ENCODE data around the gene DGUOK. TPM values are rescaled to one million over a fixed set of nuclear protein-coding genes. Genes with fewer than 3 reads are reported as not detected.
A peak's percentile ranks its signal among the peaks of the same experiment; 100 is the strongest.

Gene DGUOK
- total RNA-seq, 1 experiment from 2014 or later: 94.7 TPM

DNA sequence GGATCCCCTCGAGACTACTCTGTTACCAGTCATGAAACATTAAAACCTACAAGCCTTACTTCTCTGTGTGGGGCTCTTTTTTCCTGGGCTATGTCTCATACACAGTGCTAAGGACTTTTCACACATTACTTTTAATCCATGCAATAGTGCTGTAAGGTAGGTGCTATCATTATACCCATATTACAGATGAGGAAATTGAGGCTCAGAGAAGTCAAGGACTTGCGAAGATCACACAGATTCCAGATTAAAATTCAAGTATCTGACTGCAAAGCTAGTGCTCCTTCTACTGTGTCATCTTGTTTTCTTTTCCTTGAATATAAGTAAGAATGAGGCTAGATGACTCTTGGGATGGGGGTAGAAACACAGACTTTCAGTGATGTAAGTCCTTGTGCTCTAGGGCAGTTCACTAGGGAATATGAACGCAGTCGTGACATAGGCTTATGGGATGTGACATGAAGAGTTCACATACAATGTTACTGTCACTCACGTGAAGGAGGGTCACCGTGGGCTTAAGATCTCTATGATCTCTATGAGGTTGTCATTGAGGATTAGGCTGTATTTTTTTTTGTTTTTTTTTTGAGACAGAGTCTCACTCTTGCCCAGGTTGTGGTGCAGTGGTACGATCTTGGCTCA lies 7.0 kb upstream of the DGUOK start:
- Histone ChIP-seq H3K4me3 (no peak overlapping the region), H3K9me3 (replicated peaks) (no peaks in the 10 kb centered on the region), H3K27me3 (replicated peaks) (no peaks in the 10 kb centered on the region), H3K36me3 (peaks cover 46% of the 10 kb centered on the region), H3K27ac (no peak overlapping the region), H3K4me1 (replicated peaks) (no peaks in the 10 kb centered on the region)
- no peak for DNase-seq (ENCODE audit: low read depth in 1 of 2, low spot score in 2 of 2)

DNA sequence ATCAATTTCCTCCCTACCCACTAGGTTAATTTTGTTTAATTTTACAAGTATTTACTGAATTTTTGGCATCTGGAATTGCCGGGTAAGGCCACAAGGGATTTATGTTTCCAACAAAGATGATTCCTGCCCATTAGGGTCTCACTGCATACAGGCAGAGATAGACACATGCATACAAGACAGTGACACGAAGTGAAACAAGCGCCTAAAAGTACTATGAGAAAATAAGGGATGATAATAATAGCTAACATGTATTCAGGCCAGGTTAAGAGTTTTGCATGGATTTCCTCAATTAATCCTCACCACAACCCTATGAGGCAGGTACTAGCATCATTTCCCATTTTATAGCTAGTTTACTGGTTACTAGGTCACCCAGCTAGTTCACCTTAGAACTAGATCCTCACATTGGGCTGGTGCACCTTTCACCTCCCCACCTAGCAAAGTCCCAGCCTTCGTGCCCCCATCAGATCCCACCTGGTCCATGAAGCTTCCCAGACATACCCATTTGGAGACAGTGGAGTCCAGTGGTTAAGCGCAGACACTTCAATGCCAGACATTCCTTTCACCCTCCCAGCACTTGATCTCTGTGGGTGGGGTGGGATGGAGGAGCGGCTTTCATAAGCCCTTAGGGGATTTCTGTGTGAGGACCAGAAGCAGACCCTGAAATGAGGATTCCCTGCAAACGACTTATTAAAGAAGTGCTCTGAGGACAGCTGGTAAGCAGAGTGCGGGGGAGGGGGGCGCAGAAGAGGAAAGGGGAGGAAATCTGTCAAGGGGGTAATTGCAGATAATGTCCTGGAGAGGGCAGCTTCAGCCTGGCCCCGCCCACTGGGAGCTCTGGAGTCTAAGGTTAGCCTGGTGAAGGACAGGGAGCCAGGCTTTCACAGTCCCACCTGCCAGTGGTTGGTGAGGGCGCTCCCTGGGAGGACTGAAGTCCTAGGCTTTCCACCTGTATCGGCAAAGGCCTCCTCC lies 5.8 kb upstream of the DGUOK start:
- Histone ChIP-seq H3K4me3 (no peak overlapping the region), H3K4me1 (replicated peaks) (no peaks in the 10 kb centered on the region; the same call in 1 of the 2 replicates), H3K36me3 (peaks cover 39% of the 10 kb centered on the region), H3K9me3 (replicated peaks) (no peaks in the 10 kb centered on the region), H3K27ac (no peak overlapping the region), H3K27me3 (replicated peaks) (no peaks in the 10 kb centered on the region)
- peak; percentile 19 to 68 for DNase-seq (ENCODE audit: low read depth in 1 of 2, low spot score in 2 of 2)

DNA sequence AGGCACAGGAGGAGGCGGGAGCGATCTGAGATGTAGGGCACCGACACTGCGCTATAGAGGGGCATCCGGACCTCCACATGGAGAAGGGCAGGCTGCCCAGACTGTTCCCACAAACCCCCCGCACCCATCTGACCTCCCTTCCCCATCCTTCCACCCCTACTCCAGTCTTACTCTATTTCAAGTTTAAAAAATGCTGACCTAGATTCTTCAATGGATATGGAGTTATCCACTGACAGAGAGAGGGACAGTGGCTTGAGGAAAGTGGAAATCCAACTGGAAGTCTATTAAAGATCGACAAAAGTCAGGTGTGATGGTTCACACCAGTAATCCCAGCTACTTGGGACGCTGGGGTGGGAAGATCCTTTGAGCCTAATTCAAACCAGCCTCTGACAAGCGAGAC lies 5.1 kb upstream of the DGUOK start:
- Histone ChIP-seq H3K9me3 (replicated peaks) (no peaks in the 10 kb centered on the region), H3K27me3 (replicated peaks) (no peaks in the 10 kb centered on the region), H3K4me1 (replicated peaks) (peaks cover 4% of the 10 kb centered on the region; the same call in 1 of the 2 replicates), H3K36me3 (peaks cover 32% of the 10 kb centered on the region), H3K4me3 (no peak overlapping the region), H3K27ac (no peak overlapping the region)
- no peak for DNase-seq (ENCODE audit: low read depth in 1 of 2, low spot score in 2 of 2)

DNA sequence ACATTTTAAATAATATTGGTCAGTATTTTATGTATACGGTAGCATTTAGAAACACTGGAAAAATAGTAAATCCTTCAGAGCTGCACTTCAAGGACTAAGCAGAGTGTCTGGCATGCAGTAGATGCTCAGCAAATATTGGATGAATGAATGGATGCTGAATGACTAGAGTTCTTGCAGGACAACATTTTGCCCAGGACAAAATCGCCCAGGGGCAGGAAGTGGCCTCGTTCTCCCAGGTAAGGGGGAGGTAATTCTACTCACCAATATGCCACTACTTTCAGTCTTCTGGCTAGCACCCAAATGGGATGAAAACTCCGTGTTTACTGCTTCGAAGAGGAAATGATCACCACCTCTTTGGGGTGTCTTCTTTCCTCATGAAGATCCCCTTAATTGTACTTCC lies 4.0 kb upstream of the DGUOK start:
- Histone ChIP-seq H3K27me3 (replicated peaks) (no peaks in the 10 kb centered on the region), H3K36me3 (peaks cover 25% of the 10 kb centered on the region), H3K27ac (no peak overlapping the region), H3K4me1 (replicated peaks) (peaks cover 6% of the 10 kb centered on the region), H3K9me3 (replicated peaks) (no peaks in the 10 kb centered on the region), H3K4me3 (no peak overlapping the region)
- no peak for DNase-seq (ENCODE audit: low read depth in 1 of 2, low spot score in 2 of 2)

DNA sequence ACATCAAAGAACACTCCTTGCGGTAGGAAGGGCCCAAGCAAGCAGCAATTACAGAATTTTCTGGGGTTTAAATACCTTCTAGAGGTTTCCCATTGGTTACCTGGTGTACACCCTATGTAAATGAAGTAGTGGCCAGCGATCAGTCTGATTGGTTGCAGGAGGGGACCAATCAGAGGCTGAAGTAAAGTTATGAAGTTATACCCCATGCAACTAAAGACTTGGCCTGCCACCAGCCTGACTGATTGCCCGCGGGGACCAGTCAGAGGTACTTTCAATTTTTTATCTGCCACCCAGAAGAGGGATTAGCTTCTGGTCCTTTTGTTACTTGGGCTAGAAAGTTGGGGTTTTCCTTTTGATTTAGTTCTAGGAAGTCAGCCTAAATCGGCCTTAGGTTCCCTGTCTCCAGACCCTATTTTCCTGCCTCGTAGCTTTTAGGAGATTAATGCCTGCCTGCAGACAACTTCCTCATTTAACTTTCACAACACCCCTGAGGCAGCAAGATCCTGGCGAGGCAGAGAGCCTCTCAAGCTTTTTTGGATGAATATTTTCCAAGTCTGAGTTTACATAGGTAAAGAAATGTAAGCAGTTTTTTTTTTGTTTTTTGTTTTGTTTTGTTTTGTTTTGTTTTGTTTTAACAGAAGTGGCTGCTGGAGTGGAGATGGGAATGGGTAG lies 1.5 kb upstream of the DGUOK start:
- no peak overlapping the region for H3K27ac ChIP-seq

DNA sequence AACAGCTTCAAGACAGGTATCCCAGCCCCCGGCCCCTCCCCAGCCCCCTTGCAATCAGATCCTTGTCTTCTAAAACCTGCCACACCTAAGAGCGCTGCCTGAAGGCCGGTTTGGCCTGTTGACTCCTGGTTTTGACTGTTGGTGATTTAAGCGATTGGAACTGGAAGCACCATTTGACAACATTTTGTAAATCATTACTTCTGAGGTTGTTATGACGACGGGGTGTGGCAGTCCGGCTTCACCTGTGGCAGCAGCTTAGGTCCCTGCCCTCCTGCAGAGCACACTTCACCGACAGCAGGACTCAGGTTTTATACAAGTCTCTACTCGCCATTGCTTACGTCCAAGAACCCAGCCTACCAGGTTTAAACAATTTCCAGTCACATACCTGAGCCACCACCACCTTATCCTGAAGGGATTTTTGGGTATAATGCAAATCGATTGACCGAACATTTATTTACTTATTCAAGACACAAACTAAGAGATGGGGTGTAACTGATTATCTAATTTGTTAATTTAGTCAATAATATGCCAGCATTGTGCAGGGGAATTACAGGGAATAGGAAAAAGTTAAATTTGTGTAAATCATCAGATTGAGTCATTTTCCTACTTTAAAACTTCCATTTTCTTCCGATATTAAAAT lies 707 bp upstream of the DGUOK start:
- H3K27me3 ChIP-seq (replicated peaks): no peaks in the 10 kb centered on the region

More for the DNA sequence above, 1.5 kb upstream of the DGUOK start:
- DNase-seq (ENCODE audit: low read depth in 1 of 2, low spot score in 2 of 2): no peak
- H3K9me3 ChIP-seq (replicated peaks): no peaks in the 10 kb centered on the region
- H3K4me3 ChIP-seq: no peak overlapping the region
- no peaks in the 10 kb centered on the region for H3K27me3 ChIP-seq (replicated peaks)
- peaks cover 28% of the 10 kb centered on the region for H3K36me3 ChIP-seq
- H3K4me1 ChIP-seq (replicated peaks): peaks cover 14% of the 10 kb centered on the region

DNA sequence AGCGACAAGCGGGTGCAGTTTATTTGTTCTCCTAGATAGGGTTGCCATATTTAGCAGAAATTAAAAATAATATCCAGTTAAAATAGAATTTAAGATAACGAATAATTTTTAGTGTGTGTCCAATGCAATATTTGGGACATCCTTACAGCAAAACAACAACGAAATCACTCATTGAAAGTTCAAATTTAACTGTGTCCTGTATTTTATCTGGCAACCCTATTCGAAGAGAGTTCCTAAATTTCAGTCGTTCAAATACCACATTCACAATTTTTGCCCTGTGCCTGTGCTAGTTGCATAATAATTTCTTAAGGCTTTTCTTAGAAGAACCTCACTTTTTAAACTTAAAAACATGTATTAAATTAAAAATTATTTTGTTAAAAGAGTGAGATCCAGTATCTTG lies 664 bp downstream of the DGUOK start:
- Histone ChIP-seq H3K4me1 (replicated peaks) (peaks cover 17% of the 10 kb centered on the region), H3K27me3 (replicated peaks) (no peaks in the 10 kb centered on the region), H3K36me3 (peaks cover 35% of the 10 kb centered on the region), H3K9me3 (replicated peaks) (no peaks in the 10 kb centered on the region), H3K4me3 (peak overlapping the region; percentile 68), H3K27ac (peak overlapping the region; percentile 94)
- no peak for DNase-seq (ENCODE audit: low read depth in 1 of 2, low spot score in 2 of 2)

More for the DNA sequence above, 707 bp upstream of the DGUOK start:
- peak overlapping the region; percentile 68 for H3K4me3 ChIP-seq
- no peak for DNase-seq (ENCODE audit: low read depth in 1 of 2, low spot score in 2 of 2)
- peaks cover 14% of the 10 kb centered on the region for H3K4me1 ChIP-seq (replicated peaks)
- H3K27ac ChIP-seq: peak overlapping the region; percentile 94
- H3K9me3 ChIP-seq (replicated peaks): no peaks in the 10 kb centered on the region
- peaks cover 25% of the 10 kb centered on the region for H3K36me3 ChIP-seq

DNA sequence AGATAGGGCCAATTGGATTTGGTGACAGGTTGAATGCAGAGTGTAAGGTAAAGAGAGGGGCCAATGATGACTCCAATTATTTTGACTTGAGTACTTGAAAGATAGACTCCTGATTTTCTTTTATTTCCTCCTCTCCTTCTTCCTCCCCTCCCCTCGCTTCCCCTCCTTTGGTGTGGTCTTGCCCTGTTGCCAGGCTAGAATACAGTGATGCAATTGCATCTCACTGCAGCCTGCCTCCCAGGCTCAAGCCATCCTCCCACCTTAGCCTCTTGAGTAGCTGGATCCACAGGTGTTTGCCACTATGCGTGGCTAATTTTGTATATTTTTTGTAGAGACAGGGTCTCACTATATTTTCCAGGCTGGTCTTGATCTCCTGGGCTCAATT lies 2.3 kb downstream of the DGUOK start:
- H3K36me3 ChIP-seq: peaks cover 45% of the 10 kb centered on the region
- H3K4me1 ChIP-seq (replicated peaks): peaks cover 17% of the 10 kb centered on the region
- no peak overlapping the region for H3K4me3 ChIP-seq
- no peaks in the 10 kb centered on the region for H3K9me3 ChIP-seq (replicated peaks)
- no peak overlapping the region for H3K27ac ChIP-seq
- no peaks in the 10 kb centered on the region for H3K27me3 ChIP-seq (replicated peaks)
- no peak for DNase-seq (ENCODE audit: low read depth in 1 of 2, low spot score in 2 of 2)

DNA sequence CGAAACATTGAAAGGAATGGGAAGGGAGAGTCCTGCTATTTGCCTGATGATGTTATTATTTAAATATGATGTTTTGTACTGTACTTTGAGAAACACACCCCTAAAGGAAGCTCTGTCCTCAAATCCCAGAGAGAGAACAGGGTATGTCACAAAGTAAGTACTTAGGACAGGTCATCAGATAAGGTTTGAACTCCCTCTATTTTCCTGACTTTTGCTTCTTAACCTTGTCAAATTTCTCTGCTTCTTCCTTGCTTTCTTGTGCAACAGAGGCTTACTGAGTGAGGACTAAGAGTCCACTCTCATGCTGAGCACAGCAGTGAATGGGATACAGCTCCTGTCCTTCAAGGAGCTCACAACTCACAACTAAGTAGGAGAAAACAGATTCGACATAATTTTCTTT lies 3.7 kb downstream of the DGUOK start:
- H3K4me1 ChIP-seq (replicated peaks): peaks cover 17% of the 10 kb centered on the region
- H3K9me3 ChIP-seq (replicated peaks): no peaks in the 10 kb centered on the region
- no peak overlapping the region for H3K4me3 ChIP-seq
- no peak for DNase-seq (ENCODE audit: low read depth in 1 of 2, low spot score in 2 of 2)
- H3K27me3 ChIP-seq (replicated peaks): no peaks in the 10 kb centered on the region
- H3K27ac ChIP-seq: no peak overlapping the region
- H3K36me3 ChIP-seq: peaks cover 52% of the 10 kb centered on the region

DNA sequence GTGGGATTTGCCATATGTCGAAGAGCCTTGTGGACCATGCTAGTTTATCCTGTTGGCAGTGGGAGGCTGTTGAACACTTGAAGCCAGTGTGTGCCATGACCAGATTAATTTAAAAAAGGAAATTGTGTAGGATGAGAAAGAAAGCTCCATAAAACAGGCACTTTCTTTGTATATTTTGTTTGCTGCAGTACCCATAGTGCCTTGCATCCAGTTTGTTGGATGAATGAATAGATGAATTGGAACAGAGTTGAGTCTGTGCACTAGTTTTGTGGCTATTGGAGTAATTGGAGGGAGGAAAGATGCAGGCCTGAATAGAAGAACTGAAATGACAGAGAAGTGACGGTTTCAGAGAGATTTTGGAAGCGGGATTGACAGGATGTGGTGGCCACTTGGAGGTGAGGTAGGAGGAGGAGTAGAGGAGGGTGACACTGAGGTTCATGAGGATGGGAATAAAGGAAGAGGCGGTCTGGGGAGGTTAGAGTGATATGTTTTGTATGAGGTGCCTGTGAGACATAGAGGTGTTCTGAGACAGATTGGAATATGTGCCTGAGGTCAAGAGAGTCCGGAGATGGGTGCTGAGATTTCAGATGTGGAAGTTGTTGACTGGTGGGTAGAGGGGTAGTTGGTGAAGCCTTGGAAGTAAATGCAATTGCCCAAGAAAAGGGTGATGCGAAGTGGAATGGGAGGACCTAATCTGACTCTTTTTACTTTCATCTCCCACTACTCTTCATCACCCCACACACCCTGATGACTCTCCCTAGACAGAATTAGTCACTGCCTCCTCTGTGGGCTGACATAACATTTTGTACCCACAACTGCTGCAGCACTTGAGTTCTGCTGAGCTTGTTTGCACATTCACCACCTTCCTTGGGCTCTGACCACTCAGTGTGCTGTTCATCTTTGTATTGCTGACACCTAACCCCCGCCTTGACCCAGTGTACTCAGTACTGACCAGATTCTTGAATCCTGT lies 5.1 kb downstream of the DGUOK start:
- Histone ChIP-seq H3K27me3 (replicated peaks) (no peaks in the 10 kb centered on the region), H3K4me1 (replicated peaks) (peaks cover 14% of the 10 kb centered on the region), H3K4me3 (no peak overlapping the region), H3K36me3 (peaks cover 62% of the 10 kb centered on the region), H3K27ac (no peak overlapping the region), H3K9me3 (replicated peaks) (no peaks in the 10 kb centered on the region)
- no peak for DNase-seq (ENCODE audit: low read depth in 1 of 2, low spot score in 2 of 2)

DNA sequence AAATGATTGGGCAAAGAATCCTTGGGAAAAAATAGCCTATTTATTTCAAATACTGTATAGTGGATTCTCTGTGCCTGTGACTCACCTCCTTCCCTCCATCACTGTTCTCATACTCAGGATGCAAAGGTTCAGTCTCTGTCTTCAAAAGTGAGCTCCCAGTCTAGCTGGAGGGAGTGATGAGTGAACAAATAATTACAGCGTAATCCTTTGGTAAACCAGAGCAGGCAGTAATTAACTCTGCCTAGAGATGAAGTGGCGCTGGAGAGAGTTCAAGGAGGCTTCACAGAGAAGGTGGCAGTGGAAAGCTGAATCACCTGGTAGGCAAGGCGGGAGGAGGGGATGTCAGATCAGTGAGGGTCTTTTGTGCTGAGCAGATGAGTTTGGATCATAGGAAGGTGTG lies 6.5 kb downstream of the DGUOK start:
- no peak overlapping the region for H3K27ac ChIP-seq
- no peak for DNase-seq (ENCODE audit: low read depth in 1 of 2, low spot score in 2 of 2)
- H3K36me3 ChIP-seq: peaks cover 67% of the 10 kb centered on the region
- H3K4me3 ChIP-seq: no peak overlapping the region
- H3K4me1 ChIP-seq (replicated peaks): peaks cover 21% of the 10 kb centered on the region
- no peaks in the 10 kb centered on the region for H3K27me3 ChIP-seq (replicated peaks)
- no peaks in the 10 kb centered on the region for H3K9me3 ChIP-seq (replicated peaks)

DNA sequence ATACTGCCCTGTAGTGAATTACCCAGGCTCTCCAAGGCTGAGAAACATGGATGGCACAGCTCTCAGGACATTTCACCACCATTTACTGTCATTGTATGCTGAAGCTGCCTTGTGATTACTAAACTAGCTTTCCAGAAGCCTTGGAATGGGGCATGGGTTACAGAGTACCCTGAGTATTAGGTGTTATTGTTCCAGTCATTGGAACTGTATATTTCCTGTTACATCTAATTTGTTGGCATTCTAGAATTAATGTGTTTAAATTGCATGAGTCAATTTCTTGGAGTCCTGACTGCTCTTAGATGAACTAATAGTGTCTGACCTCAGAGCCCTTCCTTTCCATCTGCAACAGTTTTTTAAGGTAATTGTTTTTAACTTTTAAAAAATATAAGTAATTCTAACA lies 9.0 kb downstream of the DGUOK start:
- H3K4me3 ChIP-seq: no peak overlapping the region
- no peaks in the 10 kb centered on the region for H3K27me3 ChIP-seq (replicated peaks)
- no peaks in the 10 kb centered on the region for H3K9me3 ChIP-seq (replicated peaks)
- no peak overlapping the region for H3K27ac ChIP-seq
- peaks cover 74% of the 10 kb centered on the region for H3K36me3 ChIP-seq
- H3K4me1 ChIP-seq (replicated peaks): peaks cover 33% of the 10 kb centered on the region
- DNase-seq (ENCODE audit: low read depth in 1 of 2, low spot score in 2 of 2): no peak
